Activated CD8-positive, alpha-beta T cell treated with anti-CD3 and anti-CD28 coated beads for 36 hours (primary cell): ENCODE results near the gene FMO5. TPM values are rescaled to one million over a fixed set of nuclear protein-coding genes. Genes with fewer than 3 reads are reported as not detected.

ENCODE experiments used
- ATAC-seq: fragments of 200-7000 bp; cut with Tn5 transposase; one replicate; pipeline ENCODE4 v1.10.0; 2021; ENCODE audit warnings: mild to moderate bottlenecking, moderate library complexity
- CTCF ChIA-PET: fragments of 350-600 bp; sonication (Branson Sonifier 250); formaldehyde crosslinking; loops from one replicate; lab custom pipeline; 2021; ENCODE audit warnings: antibody characterized with exemption; lab: Charles Lee
- POLR2A ChIA-PET: fragments of 350-600 bp; sonication (Branson Sonifier 250); formaldehyde crosslinking; loops from one replicate; lab custom pipeline; 2021; ENCODE audit warnings: antibody characterized with exemption; lab: Charles Lee
- DNase-seq: peaks from one replicate; pipeline ENCODE4 v3.0.0-alpha.2; 2020
- H3K27ac Mint-ChIP-seq: one replicate; pipeline ENCODE4 v1.8.0; 2021; ENCODE audit warnings: mild to moderate bottlenecking, mixed read lengths
- H3K27me3 Mint-ChIP-seq: one replicate; pipeline ENCODE4 v1.8.0; 2021; ENCODE audit warnings: mixed read lengths
- H3K36me3 Mint-ChIP-seq: one replicate; pipeline ENCODE4 v1.8.0; 2021; ENCODE audit warnings: low read depth, mixed read lengths
- H3K4me1 Mint-ChIP-seq: one replicate; pipeline ENCODE4 v1.8.0; 2021; ENCODE audit warnings: low read depth, mixed read lengths
- H3K4me3 Mint-ChIP-seq: one replicate; pipeline ENCODE4 v1.8.0; 2021; ENCODE audit warnings: mild to moderate bottlenecking, moderate library complexity, mixed read lengths
- H3K9me3 Mint-ChIP-seq: one replicate; pipeline ENCODE4 v1.8.0; 2021; ENCODE audit warnings: mixed read lengths
- intact Hi-C: fragments of 100-400 bp; cut with micrococcal nuclease; formaldehyde crosslinking; loops from one replicate; pipeline ENCODE4 v1.10.0; 2022
- total RNA-seq, 2 experiments: library from RNA; stranded (reverse); gene quantifications; one replicate each; pipeline ENCODE4 v1.2.3, GENCODE V29; 2021
- TF ChIP-seq, protein P1 (sequence below): fragments of 200-600 bp; IDR thresholded peaks from one replicate; pipeline ENCODE4 v1.8.0; 2022; ENCODE audit warnings: antibody characterized with exemption, mild to moderate bottlenecking

FMO5 gene
- total RNA-seq, 2 experiments from 2014 or later = 0.16 TPM; not detected in 1

DNA sequence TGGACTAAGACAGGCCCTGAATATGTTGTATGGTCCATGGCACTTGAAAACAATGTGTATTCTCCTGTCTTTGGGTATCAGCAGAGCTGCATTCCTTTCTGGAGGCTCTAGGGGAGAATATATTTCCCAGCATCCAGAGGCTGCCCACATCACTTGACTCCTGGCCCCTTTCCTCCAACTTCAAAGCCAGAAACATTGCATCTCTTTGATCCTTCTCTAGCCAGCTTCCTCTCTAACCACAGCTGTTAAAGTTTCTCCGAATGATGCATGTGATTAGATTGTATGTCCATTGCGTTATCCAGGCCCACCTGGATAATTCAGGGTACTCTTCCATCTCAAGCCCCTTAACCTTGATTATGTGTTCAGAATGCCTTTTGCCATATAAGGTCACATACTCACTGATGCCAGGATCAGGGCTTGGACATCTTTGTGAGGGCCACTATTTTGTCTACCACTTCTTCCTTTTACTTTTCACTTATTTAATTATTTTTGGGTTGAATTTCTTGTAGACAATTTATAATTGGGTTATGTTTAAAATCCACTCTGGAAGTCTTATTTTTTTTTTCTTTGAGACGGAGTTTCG lies 22.6 kb upstream of the FMO5 start:
- no peak for ATAC-seq
- CTCF ChIA-PET = interaction anchor here (1.3 kb wide), 1 partner anchor 26 kb away, joined by 3 read pairs; no protein-coding TSS in a partner anchor
- Mint-ChIP-seq H3K9me3 (no peaks in the 10 kb centered on the region), H3K27me3 (no peaks in the 10 kb centered on the region), H3K27ac (no peak overlapping the region), H3K4me1 (peaks cover 64% of the 10 kb centered on the region), H3K4me3 (no peak overlapping the region), H3K36me3 (peaks cover 32% of the 10 kb centered on the region)
- intact Hi-C loops = loop anchor here (10.0 kb wide), 1 partner anchor 163 kb away; no protein-coding TSS in a partner anchor
- TF ChIP-seq, protein P1, sequence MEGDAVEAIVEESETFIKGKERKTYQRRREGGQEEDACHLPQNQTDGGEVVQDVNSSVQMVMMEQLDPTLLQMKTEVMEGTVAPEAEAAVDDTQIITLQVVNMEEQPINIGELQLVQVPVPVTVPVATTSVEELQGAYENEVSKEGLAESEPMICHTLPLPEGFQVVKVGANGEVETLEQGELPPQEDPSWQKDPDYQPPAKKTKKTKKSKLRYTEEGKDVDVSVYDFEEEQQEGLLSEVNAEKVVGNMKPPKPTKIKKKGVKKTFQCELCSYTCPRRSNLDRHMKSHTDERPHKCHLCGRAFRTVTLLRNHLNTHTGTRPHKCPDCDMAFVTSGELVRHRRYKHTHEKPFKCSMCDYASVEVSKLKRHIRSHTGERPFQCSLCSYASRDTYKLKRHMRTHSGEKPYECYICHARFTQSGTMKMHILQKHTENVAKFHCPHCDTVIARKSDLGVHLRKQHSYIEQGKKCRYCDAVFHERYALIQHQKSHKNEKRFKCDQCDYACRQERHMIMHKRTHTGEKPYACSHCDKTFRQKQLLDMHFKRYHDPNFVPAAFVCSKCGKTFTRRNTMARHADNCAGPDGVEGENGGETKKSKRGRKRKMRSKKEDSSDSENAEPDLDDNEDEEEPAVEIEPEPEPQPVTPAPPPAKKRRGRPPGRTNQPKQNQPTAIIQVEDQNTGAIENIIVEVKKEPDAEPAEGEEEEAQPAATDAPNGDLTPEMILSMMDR = no peak
- no peak for DNase-seq
- POLR2A ChIA-PET = no interaction called here

DNA sequence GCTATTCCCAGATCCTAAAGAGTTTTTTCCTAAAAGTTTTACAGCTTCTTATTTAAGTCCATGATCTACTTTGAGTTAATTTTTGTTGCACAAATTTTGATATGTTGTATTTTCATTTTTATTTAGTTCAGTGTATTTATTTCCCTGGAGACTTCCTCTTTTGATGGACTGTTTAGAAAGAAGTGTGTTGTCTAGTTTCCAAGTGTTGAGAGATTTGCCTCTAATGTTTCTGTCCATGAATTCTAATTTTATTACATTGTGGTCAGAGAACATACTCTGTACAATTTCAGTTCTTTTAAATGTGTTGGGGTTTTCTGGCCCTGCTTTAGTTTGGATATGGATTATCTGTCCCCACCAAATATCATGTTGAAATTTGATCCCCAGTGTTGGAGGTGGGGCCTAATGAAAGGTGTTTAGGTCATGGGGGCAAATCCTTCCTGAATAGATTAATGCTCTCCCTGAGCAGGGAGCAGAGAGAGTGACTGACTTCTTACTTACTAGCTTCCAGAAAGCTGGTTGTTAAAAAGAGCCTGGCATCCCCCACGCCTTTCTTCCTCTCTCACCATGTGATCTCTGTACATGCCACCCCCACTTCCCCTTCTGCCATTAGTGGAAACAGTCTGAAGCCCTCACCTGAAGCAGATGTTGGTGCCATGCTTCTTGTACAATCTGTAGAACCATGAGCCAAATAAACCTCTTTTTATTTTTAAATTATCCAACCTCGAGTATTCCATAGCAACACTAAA lies 21.9 kb upstream of the FMO5 start:
- Mint-ChIP-seq H3K4me3 (no peak overlapping the region), H3K4me1 (peaks cover 66% of the 10 kb centered on the region), H3K27ac (peak overlapping the region; percentile 55), H3K9me3 (no peaks in the 10 kb centered on the region), H3K27me3 (no peaks in the 10 kb centered on the region), H3K36me3 (peaks cover 27% of the 10 kb centered on the region)
- DNase-seq = no peak
- CTCF ChIA-PET = no interaction called here
- no peak for ATAC-seq
- TF ChIP-seq, protein P1 = no peak
- POLR2A ChIA-PET = interaction anchor here (1.1 to 2.3 kb wide), 2 partner anchors 21 to 163 kb away, joined by 3 to 7 read pairs; no protein-coding TSS in a partner anchor
- intact Hi-C loops = loop anchor here (10.0 kb wide), 1 partner anchor 162 kb away; no protein-coding TSS in a partner anchor

DNA sequence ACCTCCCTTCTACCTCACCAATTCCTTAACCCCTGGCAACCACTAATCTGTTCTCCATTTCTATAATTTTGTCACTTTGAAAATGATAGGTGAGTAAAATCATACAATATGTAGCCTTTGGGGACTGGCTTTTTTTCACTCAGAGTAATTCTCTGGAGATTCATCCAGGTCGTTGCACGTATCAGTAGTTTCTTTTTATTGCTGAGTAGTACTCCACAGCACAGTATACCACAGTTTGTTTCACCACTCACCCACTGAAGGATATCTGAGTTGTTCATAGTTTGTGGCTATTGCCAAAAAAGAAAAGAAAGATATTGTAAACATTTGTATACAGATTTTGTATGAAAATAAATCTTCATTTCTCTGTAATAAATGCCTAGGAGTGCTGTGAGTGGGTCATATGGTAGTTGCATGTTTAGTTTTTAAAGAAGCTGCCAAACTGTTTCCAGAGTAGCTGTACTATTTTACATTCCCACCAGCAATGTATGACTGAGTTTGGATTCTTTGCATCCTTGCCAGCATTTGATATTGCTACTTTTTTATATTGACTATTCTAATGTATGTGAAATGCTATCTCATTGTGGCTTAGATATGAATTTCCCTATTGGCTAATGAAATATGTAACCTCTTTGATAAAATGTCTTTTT lies 21.0 kb upstream of the FMO5 start:
- H3K27me3 Mint-ChIP-seq = no peaks in the 10 kb centered on the region
- peaks cover 27% of the 10 kb centered on the region for H3K36me3 Mint-ChIP-seq
- ATAC-seq = no peak
- ChIA-PET POLR2A (interaction anchor here (0.7 to 2.3 kb wide), 4 partner anchors 20 to 162 kb away, joined by 3 to 7 read pairs (median 3); partner anchors contain the start of gene PRKAB2), CTCF (interaction anchor here (5.1 kb wide), 1 partner anchor 75 kb away, joined by 80 read pairs; the partner anchor contains the start of gene PRKAB2)
- intact Hi-C loops = loop anchor here (10.0 kb wide), 1 partner anchor 161 kb away; no protein-coding TSS in a partner anchor
- no peaks in the 10 kb centered on the region for H3K9me3 Mint-ChIP-seq
- peak overlapping the region; percentile 20 for H3K4me3 Mint-ChIP-seq
- TF ChIP-seq, protein P1 = no peak
- no peak for DNase-seq
- H3K27ac Mint-ChIP-seq = peak overlapping the region; percentile 53
- peaks cover 67% of the 10 kb centered on the region for H3K4me1 Mint-ChIP-seq

DNA sequence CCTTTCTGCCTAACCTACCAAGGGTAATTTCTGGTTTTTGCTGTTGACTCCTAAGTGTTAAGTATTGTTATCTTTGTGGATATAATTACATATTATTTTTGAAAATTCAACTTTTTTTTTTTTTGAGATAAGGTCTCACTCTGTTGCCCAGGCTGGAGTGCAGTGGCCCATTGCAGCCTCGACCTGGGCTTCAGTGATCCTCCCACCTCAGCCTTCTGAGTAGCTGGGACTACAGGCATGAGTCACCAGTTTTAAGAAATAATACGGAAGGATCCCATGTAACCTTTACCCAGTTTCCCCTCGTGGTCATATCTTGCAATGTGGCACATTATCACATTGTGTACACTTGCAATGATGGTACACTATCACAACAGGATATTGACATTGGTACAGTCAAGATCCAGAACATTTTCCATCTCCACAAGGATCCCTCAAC lies 20.5 kb upstream of the FMO5 start:
- Mint-ChIP-seq H3K27me3 (no peaks in the 10 kb centered on the region), H3K4me1 (peaks cover 61% of the 10 kb centered on the region), H3K4me3 (peak overlapping the region; percentile 20), H3K36me3 (peaks cover 27% of the 10 kb centered on the region), H3K27ac (peak overlapping the region; percentile 53), H3K9me3 (no peaks in the 10 kb centered on the region)
- CTCF ChIA-PET = interaction anchor here (5.1 kb wide), 1 partner anchor 75 kb away, joined by 80 read pairs; the partner anchor contains the start of gene PRKAB2
- peak; percentile 10 for ATAC-seq
- intact Hi-C loops = loop anchor here (10.0 kb wide), 1 partner anchor 161 kb away; no protein-coding TSS in a partner anchor
- peak; percentile 41 for DNase-seq
- TF ChIP-seq, protein P1 = no peak
- POLR2A ChIA-PET = interaction anchor here (0.7 to 2.3 kb wide), 3 partner anchors 22 to 161 kb away, joined by 3 to 7 read pairs (median 3); partner anchors contain the start of gene PRKAB2
